ENCODE results near the gene RIPK1. TPM values are rescaled to one million over a fixed set of nuclear protein-coding genes. Genes with fewer than 3 reads are reported as not detected.

Gene RIPK1
- polyA plus RNA-seq, 1 of the 3 experiments (the other 2 are of a cell fraction) = 12.0 TPM

DNA sequence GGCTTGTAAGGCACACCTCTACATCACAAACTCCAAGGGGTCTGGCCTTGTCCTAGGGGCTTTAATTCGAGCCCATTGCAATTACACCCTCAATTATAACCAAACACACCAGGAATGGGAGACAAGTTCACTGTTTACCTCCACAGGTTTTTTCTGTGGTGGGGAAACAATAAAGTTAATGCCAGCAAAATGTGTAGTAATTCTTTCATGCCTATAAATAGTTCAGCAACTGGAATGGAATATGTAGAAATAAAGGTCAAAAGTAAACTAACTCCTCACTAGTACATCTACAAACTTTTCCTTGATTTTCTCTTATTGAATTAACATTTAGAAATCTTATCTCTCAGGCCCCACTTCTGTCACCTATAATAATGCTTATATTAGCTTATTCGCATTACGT, 27.1 kb upstream of the RIPK1 start:
- DNase-seq = no peak
- no peaks in the 10 kb centered on the region for H3K79me2 ChIP-seq (ENCODE audit: insufficient read depth)
- no peaks in the 10 kb centered on the region for H3K36me3 ChIP-seq (replicated peaks in 1 of 2; ENCODE audit: control insufficient read depth in 1 of 2, insufficient read depth in 2 of 2, low read length in 1 of 2)
- H3K9ac ChIP-seq = no peak overlapping the region
- no peaks in the 10 kb centered on the region for H4K20me1 ChIP-seq (ENCODE audit: insufficient read depth)
- POLR2A ChIA-PET = no interaction called here
- H3K4me3 ChIP-seq (ENCODE audit: low read depth in 2 of 2, low read length in 1 of 2) = no peak overlapping the region
- no peaks in the 10 kb centered on the region for H3F3A ChIP-seq (replicated peaks; ENCODE audit: insufficient read depth)
- TF ChIP-seq RFX5 (IDR thresholded peaks at IDR 0.05; ENCODE audit: low read length) = no peak
- TF ChIP-seq POLR2AphosphoS5 (IDR thresholded peaks at IDR 0.05; ENCODE audit: low read depth, low read length) = no peak
- CTCF ChIA-PET = no interaction called here
- no peak overlapping the region for H3K4me2 ChIP-seq
- no peak overlapping the region for H2AFZ ChIP-seq (ENCODE audit: low read depth)
- no peaks in the 10 kb centered on the region for H3K9me3 ChIP-seq
- 86% methylated on average over 3 of the region's 3 CpGs for WGBS (ENCODE audit: low lambda C conversion rate)
- H3K27ac ChIP-seq (ENCODE audit: low read depth in 2 of 2, low read length in 1 of 2) = no peak overlapping the region
- peaks cover 0 to 6% of the 10 kb centered on the region in 2 experiments; a peak in 2 of 4 replicates for H3K4me1 ChIP-seq (ENCODE audit: control insufficient read depth in 1 of 2, insufficient read depth in 2 of 2, low read depth in 1 of 2, low read length in 1 of 2)
- H3K9me2 ChIP-seq = no peaks in the 10 kb centered on the region
- no peaks in the 10 kb centered on the region; the same call in 1 of the 2 replicates for H3K27me3 ChIP-seq (ENCODE audit: insufficient read depth)

GRCh38 chr6:3041606-3042005, 26.7 kb upstream of the RIPK1 start:
- Histone ChIP-seq H3K9ac (no peak overlapping the region), H3K36me3 (replicated peaks in 1 of 2; ENCODE audit: control insufficient read depth in 1 of 2, insufficient read depth in 2 of 2, low read length in 1 of 2) (no peaks in the 10 kb centered on the region), H3K27me3 (ENCODE audit: insufficient read depth) (no peaks in the 10 kb centered on the region; the same call in 1 of the 2 replicates), H3K9me2 (no peaks in the 10 kb centered on the region), H4K20me1 (ENCODE audit: insufficient read depth) (no peaks in the 10 kb centered on the region), H3F3A (replicated peaks; ENCODE audit: insufficient read depth) (no peaks in the 10 kb centered on the region), H3K4me3 (ENCODE audit: low read depth in 2 of 2, low read length in 1 of 2) (no peak overlapping the region), H3K9me3 (no peaks in the 10 kb centered on the region), H3K79me2 (ENCODE audit: insufficient read depth) (no peaks in the 10 kb centered on the region), H3K27ac (ENCODE audit: low read depth in 2 of 2, low read length in 1 of 2) (no peak overlapping the region), H3K4me2 (no peak overlapping the region), H2AFZ (ENCODE audit: low read depth) (no peak overlapping the region), H3K4me1 (ENCODE audit: control insufficient read depth in 1 of 2, insufficient read depth in 2 of 2, low read depth in 1 of 2, low read length in 1 of 2) (peaks cover 0 to 8% of the 10 kb centered on the region in 2 experiments; a peak in 2 of 4 replicates)
- DNase-seq = no peak
- ChIA-PET CTCF (no interaction called here), POLR2A (no interaction called here)
- 60% methylated on average over 1 of the region's 2 CpGs for WGBS (ENCODE audit: low lambda C conversion rate)
- TF ChIP-seq FOXJ3 (CRISPR knock-in tag; IDR thresholded peaks at IDR 0.05) = no peak
- no peak for TF ChIP-seq FOSL2 (IDR thresholded peaks at IDR 0.05; ENCODE audit: borderline replicate concordance, low read depth)
- TF ChIP-seq SMC3 (IDR thresholded peaks at IDR 0.05; ENCODE audit: low read depth, low read length) = no peak
- TF ChIP-seq MEF2A (IDR thresholded peaks at IDR 0.05; ENCODE audit: borderline replicate concordance, low read depth) = no peak
- TF ChIP-seq ELF1 (IDR thresholded peaks at IDR 0.05) = no peak
- TF ChIP-seq ZBTB33 (IDR thresholded peaks at IDR 0.05; ENCODE audit: borderline replicate concordance, low read depth) = no peak
- no peak for TF ChIP-seq MAX (IDR thresholded peaks at IDR 0.05; ENCODE audit: low read depth)
- TF ChIP-seq CTCF (IDR thresholded peaks at IDR 0.05) = no peak
- no peak for TF ChIP-seq JUND (IDR thresholded peaks at IDR 0.05)
- TF ChIP-seq TEAD4 (IDR thresholded peaks at IDR 0.05; ENCODE audit: borderline replicate concordance, insufficient read depth) = no peak
- TF ChIP-seq RFX5 (IDR thresholded peaks at IDR 0.05; ENCODE audit: low read length) = no peak
- no peak for TF ChIP-seq TCF12 (IDR thresholded peaks at IDR 0.05)
- TF ChIP-seq GATA2 (CRISPR knock-in tag; IDR thresholded peaks at IDR 0.05) = no peak
- TF ChIP-seq MXI1 (IDR thresholded peaks at IDR 0.05; ENCODE audit: low read depth, low read length) = no peak

Data from SK-N-SH (cell line).